GM10266 (cell line): Measurements from ENCODE around the gene METTL26.

Experiments used
- DNase-seq: peaks from one replicate; pipeline ENCODE4 v3.0.0; 2012; ENCODE audit errors: extremely low spot score
- TF ChIP-seq, protein P1 (sequence below): IDR thresholded peaks from 2 replicates; pipeline ENCODE4 v1.5.1; 2012; ENCODE audit warnings: mild to moderate bottlenecking, low read depth; ENCODE audit not compliant: control insufficient read depth, insufficient read depth; ENCODE audit errors: missing control alignments

The METTL26 gene

GRCh38 chr16:640614-641013 lies 4.5 kb upstream of the METTL26 start:
- no peak for DNase-seq
- TF ChIP-seq, protein P1, sequence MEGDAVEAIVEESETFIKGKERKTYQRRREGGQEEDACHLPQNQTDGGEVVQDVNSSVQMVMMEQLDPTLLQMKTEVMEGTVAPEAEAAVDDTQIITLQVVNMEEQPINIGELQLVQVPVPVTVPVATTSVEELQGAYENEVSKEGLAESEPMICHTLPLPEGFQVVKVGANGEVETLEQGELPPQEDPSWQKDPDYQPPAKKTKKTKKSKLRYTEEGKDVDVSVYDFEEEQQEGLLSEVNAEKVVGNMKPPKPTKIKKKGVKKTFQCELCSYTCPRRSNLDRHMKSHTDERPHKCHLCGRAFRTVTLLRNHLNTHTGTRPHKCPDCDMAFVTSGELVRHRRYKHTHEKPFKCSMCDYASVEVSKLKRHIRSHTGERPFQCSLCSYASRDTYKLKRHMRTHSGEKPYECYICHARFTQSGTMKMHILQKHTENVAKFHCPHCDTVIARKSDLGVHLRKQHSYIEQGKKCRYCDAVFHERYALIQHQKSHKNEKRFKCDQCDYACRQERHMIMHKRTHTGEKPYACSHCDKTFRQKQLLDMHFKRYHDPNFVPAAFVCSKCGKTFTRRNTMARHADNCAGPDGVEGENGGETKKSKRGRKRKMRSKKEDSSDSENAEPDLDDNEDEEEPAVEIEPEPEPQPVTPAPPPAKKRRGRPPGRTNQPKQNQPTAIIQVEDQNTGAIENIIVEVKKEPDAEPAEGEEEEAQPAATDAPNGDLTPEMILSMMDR, result no peak

DNA sequence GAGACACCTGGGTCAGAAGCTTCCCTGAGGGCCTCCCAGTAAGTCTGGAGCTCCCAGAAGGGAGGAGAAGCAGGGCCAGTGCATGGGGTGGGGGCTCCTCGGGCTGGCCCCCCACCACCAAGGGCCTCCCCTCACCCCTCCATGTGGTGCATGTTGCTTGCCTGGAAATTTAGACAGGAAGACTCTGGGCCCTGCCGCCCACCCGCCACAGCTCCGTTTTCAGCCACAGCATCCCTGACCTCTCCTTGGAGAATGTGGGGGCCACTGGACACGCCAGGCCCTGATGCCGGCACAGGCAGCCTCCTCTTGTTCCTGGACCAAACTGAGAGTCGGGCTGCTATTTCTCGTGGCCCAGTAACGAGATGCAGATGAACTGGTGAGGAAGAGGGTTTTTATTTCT lies 2.7 kb upstream of the METTL26 start:
- TF ChIP-seq, protein P1, result no peak
- DNase-seq, result no peak

GRCh38 chr16:638034-638543 lies 2.0 kb upstream of the METTL26 start:
- TF ChIP-seq, protein P1, result no peak
- no peak for DNase-seq

GRCh38 chr16:637081-638018 lies 1.2 kb upstream of the METTL26 start:
- TF ChIP-seq, protein P1, result no peak
- peak; percentile 100 for DNase-seq

- TF ChIP-seq, protein P1, result no peak
- DNase-seq, result peak; percentile 59
Observed at GRCh38 chr16:635573-636205, 416 bp downstream of the METTL26 start.

GRCh38 chr16:634996-635395 lies 1.1 kb downstream of the METTL26 start:
- no peak for DNase-seq
- TF ChIP-seq, protein P1, result no peak
